Stimulated activated CD4-positive, alpha-beta T cell treated with anti-CD3 and anti-CD28 coated beads, Interleukin-1b, Interleukin-23, amount 100 ng/mL, for 4 hours (primary cell): ENCODE measurements around the gene ENAH.

Experiments
- DNase-seq, 2 donors: peaks; one replicate each; pipeline ENCODE4 v3.0.0-alpha.2; 2020; ENCODE audit warnings: low read depth in 2 of 2

ENAH gene

DNA sequence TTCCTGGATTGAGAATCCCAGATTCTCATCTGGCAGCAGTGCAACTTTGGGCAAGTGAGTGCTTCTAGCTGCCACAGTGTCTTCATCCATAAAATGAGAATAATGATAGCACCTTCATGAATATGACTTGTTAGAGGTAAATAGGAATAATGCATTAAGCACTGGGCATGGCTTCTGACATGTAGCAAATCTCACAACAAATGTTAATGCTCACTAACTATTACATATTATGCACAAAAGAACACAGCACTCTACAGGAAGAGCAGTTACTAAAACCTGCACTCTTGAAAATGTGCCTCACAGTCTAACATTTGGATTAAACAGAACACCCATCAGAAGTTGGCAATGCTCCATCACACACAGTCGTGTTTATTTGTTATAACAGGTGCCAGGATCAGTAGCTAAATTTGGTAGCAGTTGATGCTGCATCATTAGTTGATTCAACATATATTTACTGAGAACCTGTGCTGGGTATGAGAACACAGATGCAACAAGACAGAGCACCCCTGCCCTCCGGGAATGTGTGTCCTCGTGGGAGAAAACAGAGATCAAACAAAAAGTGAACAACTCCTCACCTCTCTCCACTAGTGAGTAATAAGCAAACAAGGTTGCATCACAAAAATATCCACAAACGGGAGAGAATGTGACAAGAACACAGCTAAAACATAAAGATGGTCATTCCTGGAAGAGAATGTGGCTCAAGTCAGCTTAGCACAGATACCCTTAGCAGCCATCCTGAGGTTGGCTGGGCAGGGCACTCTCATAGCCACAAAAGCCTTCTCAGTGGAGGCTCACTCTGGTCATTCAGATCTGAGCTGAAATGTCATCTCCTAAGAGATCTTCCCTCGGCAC, 198.9 kb downstream of the ENAH start:
- DNase-seq, result no peak

DNA sequence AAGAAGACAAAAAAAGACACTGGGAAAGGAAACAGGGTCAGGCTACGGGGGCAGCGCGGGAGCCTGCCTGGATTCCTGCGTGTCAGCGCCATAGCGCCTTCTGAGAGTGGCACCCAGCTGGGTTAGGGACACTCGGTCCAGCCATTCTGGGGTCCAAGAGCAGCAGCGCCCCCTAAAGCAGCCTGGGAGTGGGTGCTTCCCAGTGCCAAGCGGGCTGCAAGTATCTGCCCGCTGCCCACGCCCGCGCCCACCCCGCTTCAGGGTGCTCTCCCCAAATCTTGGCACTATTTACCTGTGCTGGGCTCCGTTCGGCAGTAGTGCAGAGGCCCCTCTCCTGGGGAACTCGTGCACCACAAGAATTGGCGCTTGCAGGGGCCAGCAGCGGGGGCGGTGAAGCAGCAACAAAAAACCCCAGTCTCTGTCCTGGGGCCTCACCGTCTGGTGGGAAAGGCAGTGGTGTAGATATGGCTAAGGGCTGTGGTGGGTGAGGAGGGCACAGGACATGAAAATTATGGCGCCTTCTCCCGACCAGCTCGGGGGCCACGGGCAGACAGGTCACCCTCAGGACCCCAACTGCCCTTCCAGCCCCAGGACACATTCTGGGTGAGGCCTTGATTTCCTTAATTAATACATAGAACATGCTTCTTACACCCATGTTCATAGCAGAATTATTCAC, 200.9 kb downstream of the ENAH start:
- no peak for DNase-seq

DNA sequence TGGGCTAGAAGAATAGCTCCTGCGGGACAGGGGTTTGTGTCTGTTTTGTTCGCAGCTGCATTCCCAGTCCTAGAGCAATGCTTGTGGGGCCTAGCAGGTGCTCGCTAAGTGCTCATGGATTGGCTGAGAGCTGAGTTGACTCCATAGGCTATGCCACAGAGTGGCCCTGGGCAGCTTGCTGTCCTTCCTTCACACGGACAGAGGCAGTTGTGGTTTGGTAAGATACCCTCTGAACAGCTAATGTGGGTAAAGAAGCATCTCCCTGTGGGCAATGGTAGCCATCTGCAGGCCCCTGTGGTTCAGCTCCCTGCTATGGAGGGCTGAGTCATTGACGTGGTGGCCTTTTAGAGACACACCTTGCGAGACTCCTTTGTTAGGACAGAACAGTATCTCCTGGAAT, 201.6 kb downstream of the ENAH start:
- no peak for DNase-seq

DNA sequence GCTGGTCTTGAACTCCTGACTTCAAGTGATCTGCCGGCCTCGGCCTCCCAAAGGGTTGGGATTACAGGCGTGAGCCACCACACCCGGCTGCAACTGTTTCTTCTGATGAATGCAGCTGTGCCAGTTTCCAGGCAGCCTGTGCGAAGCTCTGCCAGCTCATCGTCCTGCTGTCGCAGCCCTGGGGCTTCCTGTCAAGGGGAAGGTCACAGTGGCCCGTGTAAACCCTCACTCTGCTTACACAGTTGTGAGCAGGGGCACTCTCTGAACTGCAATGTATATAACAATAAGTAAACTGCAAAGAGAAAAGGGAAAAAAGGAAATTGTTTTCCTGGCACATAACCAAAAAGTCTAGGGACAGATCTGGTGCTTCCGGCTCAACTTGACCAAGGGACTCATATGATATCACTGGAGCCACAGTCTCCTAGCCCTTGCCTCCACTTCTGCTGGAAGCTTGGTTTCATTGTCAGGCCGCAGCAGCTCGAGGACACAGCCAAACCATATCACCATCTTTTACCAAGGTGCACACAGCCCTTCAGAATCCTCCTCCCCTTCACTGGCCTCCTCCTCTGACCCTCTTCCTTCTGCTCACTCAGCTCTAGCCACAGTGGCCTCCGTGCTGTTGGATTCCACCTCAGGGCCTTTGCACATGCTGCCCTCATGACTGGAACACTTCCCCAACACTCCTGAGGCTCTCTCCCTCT, 202.3 kb downstream of the ENAH start:
- DNase-seq, result no peak

DNA sequence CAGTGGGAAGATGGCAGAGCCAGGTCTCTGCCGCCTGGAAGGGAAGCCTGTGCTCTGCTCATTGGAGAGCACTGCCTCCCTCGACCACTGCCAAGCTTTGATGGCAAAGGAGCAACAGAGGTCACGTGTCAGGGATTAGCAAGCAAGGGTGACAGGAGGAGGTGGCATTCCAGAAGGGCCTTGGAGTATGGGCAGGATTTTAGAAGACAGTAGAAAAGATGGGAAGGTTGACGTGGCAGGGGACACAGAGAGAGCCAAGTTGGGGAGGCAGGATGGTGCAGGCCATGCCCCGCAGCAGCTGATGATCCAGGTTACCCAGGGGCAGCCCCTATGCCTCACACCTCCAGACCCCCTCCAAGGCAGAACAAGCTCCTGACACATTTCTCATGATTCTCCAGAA, 203.1 kb downstream of the ENAH start:
- no peak for DNase-seq

DNA sequence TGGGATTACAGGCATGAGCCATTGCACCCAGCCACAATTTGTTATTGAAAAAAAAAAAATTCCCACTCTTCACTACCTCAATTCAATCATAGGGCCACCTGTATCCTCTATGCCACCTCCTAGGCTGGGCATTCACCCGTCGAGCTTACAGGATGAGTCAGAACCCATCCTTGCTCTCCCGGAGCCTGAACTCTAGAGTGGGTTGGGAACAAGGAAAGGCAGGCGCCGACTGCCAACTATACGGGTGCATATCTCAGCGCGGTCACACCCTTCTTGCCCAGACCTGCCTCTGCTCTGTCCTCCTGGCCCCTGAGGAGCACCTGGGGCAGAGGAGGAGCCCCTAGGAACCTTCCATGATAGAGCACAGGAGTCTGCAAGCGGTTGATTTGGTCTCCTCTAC, 203.7 kb downstream of the ENAH start:
- DNase-seq, result no peak

DNA sequence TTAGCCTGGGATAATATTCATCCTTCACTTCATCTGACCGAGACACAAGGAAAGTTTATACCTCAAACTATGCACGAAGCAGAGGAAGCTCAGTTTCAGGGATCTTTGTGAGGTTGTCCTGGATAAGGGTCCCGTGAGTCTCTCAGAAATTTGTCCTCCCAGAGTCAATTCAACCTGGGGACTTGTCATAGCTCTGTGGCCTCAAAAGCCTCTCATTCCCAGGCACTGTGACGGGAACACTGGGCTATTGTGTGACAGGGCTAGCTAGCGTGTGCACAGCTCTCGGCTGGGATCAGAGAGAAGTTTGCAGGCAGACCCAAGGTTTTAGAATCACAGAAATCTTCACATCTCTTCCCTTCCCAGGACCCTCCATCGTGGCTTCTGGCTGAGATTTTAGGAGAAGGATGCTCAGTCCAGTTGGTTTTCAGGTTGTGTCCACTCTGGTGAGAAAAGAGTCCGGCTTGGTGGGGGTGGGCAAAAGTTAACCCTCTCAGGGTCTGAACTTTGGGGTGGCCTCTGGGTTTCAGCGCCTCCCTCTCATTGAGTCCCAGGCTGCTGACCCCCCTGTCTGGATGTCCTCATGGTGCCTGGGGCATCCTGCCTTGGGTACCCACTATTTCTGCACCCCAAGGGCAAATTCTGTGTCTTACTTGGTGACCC, 204.6 kb downstream of the ENAH start:
- DNase-seq, result no peak

DNA sequence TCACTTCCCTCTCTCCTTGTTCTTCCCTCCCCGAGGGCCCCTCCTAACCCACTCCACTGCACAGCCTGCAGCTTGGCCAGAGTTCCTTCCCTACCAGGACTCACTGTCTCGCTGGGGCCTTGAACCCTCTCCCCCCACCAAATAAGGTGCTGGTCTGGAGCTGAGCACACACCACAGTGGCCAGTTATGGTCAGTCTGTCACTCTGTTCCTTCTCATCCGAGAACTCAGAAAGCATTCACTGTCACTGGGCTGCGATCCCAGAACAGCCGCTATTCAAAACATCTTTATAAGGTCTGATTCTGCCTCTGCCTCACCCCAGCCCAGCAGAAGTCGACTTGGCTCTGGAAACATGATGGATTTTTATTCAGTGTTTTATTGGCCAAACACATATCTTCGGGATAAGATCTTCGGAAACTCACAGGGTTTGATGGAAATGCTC, 205.3 kb downstream of the ENAH start:
- no peak for DNase-seq

DNA sequence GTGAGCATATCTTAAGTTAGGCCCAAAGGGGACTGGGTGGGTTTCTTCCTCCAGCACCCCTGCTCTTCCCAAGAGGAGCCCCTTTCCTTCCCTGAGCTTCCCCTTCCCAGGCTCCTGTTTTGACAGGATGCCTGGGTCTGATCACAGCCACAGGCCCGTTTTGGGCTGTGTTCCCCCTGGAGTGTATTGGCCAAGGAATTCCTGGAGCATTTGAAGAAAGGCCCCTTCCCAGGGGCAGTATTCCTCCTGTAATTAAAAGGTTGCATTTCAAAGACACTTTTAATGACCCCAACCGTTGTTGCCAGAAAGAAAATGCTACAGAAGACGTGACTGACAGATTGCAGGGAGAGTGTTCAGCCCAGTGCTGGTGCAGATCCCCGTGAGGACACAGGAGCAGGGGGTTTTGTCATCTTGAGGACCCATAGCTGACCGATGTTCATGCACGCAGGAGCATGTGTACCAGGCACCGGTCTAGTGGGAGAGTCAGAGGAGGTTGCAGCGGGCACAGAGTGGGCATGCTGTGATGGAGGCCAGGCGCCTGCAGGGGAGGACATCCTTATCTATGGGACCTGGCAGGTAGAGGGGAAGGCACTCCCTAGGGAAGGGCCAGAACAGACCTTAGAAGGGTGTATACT, 205.8 kb downstream of the ENAH start:
- DNase-seq, result no peak

DNA sequence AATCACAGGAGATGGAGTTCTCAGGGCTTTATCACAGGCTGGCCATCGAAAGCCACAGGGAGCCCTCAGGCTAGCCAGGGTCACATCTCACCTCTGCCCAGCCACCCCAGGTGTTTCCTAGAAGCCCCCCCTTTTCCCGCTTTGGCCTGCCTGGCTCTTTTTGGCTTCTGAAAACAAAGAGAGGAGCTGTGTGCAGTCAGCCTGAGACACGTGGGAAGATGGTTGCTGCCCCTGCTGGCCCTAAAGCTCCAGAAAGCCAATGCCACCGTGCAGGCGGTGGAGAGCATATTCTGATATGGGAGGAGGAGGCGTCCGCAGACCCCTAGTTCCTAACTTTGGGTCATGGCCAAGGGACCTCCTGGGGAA, 206.3 kb downstream of the ENAH start:
- no peak for DNase-seq

DNA sequence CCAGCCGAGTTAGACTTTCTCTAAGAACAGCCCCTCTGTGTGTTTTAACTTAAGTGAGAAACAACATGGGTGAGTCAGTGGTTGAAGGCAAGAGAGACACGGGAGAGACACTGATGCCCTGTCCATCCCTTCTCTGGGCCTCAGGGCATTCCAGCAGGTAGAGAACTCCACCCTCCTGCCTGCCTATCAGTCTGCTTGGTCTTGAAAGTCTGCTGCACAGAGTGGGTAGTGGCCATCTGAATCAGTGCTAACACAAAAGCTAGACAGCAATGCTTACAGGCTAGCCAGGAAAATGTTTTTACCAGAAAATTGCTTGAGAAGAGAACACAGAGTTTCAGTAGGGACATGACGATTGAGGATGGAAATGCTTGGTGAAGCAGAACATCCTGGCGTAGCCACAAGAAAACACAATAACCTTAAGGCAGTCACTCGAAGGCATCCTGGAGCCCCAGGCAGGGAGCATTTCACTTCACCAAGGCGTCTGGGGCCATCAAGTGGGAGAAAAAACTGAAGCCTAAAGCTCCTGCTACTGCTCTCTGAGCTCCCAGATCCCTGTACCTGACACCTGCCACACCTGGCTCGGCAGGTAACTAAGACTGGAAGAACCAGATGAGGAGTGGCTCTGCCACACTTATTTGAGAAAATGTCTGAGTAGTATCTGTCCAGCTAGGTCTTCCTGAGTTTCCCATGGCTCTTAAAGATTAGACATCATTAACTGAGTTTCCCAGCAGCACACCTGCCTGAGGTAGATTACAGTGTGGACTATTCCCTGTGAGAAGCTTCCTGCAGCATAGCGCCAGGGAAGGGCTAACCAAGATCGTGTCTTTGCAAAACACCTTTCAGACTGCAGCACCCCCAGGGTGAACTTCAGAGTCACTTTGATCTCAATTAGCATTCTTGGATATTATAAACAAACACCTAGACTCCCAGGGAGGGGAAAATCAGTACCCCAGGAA, 207.0 kb downstream of the ENAH start:
- no peak for DNase-seq

DNA sequence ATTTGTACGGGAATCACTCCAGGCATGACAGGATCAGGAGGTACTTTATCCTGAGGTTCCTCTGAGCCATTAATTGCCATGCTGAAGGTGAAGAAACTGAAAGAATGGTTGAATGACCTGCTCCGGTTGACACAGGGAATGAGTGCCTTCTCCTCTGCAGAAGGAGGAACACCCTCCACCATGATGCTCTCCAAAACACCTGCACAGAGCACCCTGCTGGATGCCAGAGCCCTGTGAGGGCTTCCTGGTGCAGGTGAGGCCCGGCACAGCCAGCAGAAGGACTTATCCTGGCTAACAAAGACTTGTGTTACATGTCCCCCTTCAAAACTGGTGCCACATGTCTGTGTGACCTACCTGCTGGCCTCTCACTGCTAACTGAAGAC, 210.8 kb downstream of the ENAH start:
- no peak for DNase-seq

DNA sequence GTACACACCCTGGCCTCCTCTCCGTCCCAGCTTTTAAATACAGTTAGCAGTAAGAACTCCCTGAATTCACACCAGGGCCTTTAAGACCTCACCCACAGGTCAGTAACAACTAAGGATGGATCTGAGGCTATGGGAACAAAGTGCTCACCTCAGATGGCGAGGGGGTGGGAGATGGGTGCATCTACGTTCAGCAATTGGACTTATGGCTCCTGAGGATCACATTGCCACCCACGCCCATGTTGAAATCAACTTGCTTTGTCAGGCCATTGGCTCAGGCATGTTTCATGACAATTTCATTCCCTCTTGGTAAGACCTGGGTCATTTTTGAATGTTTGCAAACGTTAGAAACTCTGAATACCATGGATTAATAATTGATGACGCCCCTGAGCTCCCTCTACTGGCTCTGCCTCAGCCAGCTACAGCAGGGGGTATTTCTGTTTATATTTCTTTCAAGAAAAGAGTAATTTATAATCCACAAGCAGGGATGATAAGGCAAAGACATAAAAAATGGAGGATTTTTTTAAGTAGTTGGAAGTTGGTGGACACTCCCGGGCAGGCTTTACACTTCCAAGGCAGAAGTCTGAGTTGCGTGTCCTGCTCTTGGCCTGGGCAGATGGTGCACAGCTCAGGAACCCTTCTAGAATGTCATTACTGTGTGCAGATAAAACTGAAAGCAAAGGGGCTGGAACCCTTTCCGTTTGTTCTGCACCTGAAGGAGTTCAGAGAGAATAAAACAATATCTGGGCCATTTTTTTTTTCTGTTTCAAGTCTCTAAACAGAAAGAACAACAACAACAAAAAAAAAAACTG, 211.4 kb downstream of the ENAH start:
- DNase-seq, result no peak

DNA sequence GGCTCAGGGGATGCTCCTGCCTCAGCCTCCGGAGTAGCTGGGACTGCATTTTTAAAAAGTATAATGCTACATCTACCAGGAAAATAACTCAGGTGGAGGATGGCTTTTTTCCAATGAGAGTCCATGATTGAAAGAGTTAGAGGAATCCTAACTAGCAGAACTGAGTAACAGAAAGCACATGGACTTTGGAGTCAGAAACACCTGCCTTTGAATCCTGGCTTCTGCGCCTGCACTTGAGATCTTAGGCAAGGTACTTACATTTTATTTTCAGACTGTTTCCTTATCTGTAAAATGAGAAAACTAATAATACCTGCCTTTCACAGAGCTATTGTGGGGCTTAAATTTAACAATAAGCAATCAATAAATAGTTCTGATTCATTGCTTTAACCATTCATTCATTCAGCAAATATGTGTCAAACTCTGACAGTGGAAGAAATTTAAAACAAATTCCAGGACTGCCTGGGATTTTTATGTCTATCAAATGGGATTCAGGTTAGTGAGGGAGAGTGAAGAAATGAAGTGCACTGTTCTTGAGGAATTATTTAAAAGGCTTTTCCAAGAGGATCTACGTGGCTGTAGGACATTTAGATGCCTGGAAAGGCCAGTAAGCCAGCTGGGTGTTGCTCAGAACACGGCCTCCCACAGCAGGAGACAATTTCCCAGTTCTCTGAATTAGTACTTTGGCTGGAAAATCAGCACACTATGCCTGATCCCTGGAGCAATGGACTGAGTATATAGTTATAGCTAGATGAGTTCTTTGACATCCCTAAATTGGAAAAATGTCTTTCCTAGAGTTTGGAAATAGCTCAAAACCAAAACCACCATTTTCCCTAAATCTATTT, 212.3 kb downstream of the ENAH start:
- no peak for DNase-seq

DNA sequence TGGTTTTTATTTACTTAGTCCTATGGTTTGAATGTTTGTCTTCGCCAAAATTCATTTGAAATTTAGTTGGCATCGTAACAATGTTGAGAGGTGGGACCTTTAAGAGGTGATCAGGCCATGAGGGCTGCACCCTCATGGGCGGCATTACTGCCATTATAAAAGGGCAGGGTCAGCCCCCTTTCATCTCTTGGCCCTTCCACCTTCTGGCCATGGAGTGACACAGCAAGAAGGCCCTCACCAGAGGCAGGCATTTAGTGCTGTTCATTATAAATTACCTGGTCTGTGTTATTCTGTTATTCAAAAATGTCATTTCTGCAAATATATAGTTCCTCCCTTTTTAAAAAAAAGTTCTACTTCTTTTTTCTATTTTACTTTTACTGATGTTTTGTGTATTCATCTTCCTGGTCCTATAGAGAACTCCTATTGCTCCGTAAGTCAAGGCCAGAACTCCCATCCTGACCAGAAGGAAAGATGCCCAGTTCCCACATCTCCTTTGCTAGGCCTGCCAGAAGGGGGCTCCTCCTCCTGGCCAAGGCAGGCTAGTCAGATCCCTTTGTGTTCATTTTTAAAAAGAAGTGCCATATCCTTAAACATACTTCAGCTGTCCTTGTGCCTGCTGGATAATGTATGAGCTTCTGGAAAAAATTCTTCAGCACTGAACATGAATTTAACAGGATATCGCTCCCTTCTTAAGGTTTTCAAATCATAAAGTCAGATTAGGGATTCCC, 215.0 kb downstream of the ENAH start:
- no peak for DNase-seq
